SU-DHL-6 (cell line): ENCODE measurements around the gene FAM53B.

ENCODE experiments used
- H2AFZ ChIP-seq: fragments of 200-600 bp; sonication (generic); 2 replicates; pipeline ENCODE4 v1.6.1; 2014; ENCODE audit warnings: low read depth, mild to moderate bottlenecking, moderate library complexity, mixed read lengths, antibody characterized with exemption, low read length; ENCODE audit not compliant: severe bottlenecking
- H3F3A ChIP-seq: fragments of 200-600 bp; shearing (Covaris generic); 2 replicates; pipeline ENCODE4 v1.6.0; 2016; ENCODE audit warnings: antibody characterized with exemption, mild to moderate bottlenecking; ENCODE audit not compliant: insufficient read depth
- H3K27ac ChIP-seq: fragments of 200-600 bp; sonication (generic); 2 replicates; pipeline ENCODE4 v1.5.1; 2016; ENCODE audit warnings: low read depth, mild to moderate bottlenecking, low read length, moderate library complexity, mixed read lengths
- H3K27me3 ChIP-seq: fragments of 200-600 bp; sonication (generic), shearing (Covaris generic); 2 replicates; pipeline ENCODE4 v1.6.0; 2014; ENCODE audit warnings: mild to moderate bottlenecking, low read length
- H3K36me3 ChIP-seq: fragments of 200-600 bp; sonication (generic); 2 replicates; pipeline ENCODE4 v1.6.1; 2014; ENCODE audit warnings: mild to moderate bottlenecking, low read length, mixed read lengths
- H3K4me2 ChIP-seq: fragments of 300-600, 200-600 bp; shearing (Covaris generic), sonication (generic); 2 replicates; pipeline ENCODE4 v1.6.0; 2014; ENCODE audit warnings: low read length, low read depth, mild to moderate bottlenecking; ENCODE audit not compliant: poor library complexity, severe bottlenecking
- H3K4me3 ChIP-seq: fragments of 200-600 bp; sonication (generic); 2 replicates; pipeline ENCODE4 v1.5.1; 2014; ENCODE audit warnings: antibody characterized with exemption, low read length, mild to moderate bottlenecking, mixed read lengths; ENCODE audit not compliant: insufficient read depth, poor library complexity, severe bottlenecking
- H3K79me2 ChIP-seq: fragments of 200-600 bp; sonication (generic); 2 replicates; pipeline ENCODE4 v1.6.1; 2014; ENCODE audit warnings: mild to moderate bottlenecking, low read length, moderate library complexity; ENCODE audit not compliant: insufficient read depth
- H3K9ac ChIP-seq: fragments of 200-600 bp; sonication (generic); 2 replicates; pipeline ENCODE4 v1.7.0; 2014; ENCODE audit warnings: mild to moderate bottlenecking, low read length
- H3K9me2 ChIP-seq: fragments of 200-600 bp; sonication (generic); replicated peaks from 2 replicates; pipeline ENCODE4 v1.6.1; 2014; ENCODE audit warnings: low read length; ENCODE audit not compliant: insufficient read depth
- H3K9me3 ChIP-seq: fragments of 200-600 bp; sonication (generic); 2 replicates; pipeline ENCODE4 v1.6.1; 2014; ENCODE audit warnings: low read length, mixed read lengths; ENCODE audit not compliant: insufficient read depth
- H4K20me1 ChIP-seq: fragments of 200-600 bp; sonication (generic); 2 replicates; pipeline ENCODE4 v1.6.1; 2014; ENCODE audit warnings: low read depth, mild to moderate bottlenecking, antibody characterized with exemption, low read length, moderate library complexity, mixed read lengths
- CTCF ChIP-seq: fragments of 200-600 bp; sonication (generic); IDR thresholded peaks from one replicate; pipeline ENCODE4 v1.5.1; 2017; ENCODE audit warnings: antibody characterized with exemption, mild to moderate bottlenecking, low read length, moderate library complexity; ENCODE audit not compliant: insufficient read depth, poor library complexity, severe bottlenecking
- EZH2phosphoT487 ChIP-seq: fragments of 200-600 bp; sonication (generic), shearing (Covaris generic); conservative IDR thresholded peaks from 2 replicates; pipeline ENCODE4 v1.6.1; 2018; ENCODE audit warnings: mild to moderate bottlenecking, antibody characterized with exemption, low read length, moderate library complexity, mixed read lengths

The FAM53B gene

GRCh38 chr10:124663766-124664360 is 80.3 kb downstream of the FAM53B start:
- Histone ChIP-seq H3K4me3 (no peak overlapping the region), H3K9me2 (no peaks in the 10 kb centered on the region), H3K27me3 (no peaks in the 10 kb centered on the region), H3K27ac (no peak overlapping the region), H2AFZ (no peak overlapping the region), H3K4me2 (no peak overlapping the region), H3F3A (no peaks in the 10 kb centered on the region), H3K9me3 (no peaks in the 10 kb centered on the region), H4K20me1 (peaks cover 6% of the 10 kb centered on the region; the same call in 1 of the 2 replicates), H3K9ac (no peak overlapping the region), H3K36me3 (no peaks in the 10 kb centered on the region), H3K79me2 (peaks cover 98% of the 10 kb centered on the region)
- TF ChIP-seq CTCF (no peak), EZH2phosphoT487 (no peak)

DNA sequence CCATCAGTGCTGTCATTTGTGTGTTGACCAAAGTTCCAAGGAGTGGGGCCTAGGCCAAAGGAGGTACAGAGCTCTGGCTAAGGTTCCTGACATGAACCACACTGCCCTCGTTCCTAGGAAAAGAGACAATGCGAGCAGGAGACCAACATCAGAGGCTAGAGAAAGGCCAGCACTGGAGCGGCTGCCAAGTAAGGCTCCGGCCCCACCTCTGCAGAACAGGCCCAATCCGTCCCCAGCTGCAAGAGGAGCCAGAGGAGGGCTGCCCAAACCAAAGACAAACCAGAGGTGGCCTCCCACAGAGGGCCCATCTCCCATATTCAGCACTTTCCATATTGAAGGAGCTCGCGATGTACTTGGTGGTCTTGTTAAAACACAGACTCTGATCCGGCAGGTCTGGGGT is 81.0 kb downstream of the FAM53B start:
- H3K4me2 ChIP-seq = no peak overlapping the region
- H3K9me2 ChIP-seq = no peaks in the 10 kb centered on the region
- no peaks in the 10 kb centered on the region for H3K9me3 ChIP-seq
- no peaks in the 10 kb centered on the region for H3K36me3 ChIP-seq
- peaks cover 6% of the 10 kb centered on the region; the same call in 1 of the 2 replicates for H4K20me1 ChIP-seq
- H3K27me3 ChIP-seq = no peaks in the 10 kb centered on the region
- no peak for TF ChIP-seq EZH2phosphoT487
- no peak for TF ChIP-seq CTCF
- peaks cover 98% of the 10 kb centered on the region for H3K79me2 ChIP-seq
- H3F3A ChIP-seq = no peaks in the 10 kb centered on the region
- no peak overlapping the region for H2AFZ ChIP-seq
- H3K4me3 ChIP-seq = no peak overlapping the region
- no peak overlapping the region for H3K27ac ChIP-seq
- no peak overlapping the region for H3K9ac ChIP-seq

- Histone ChIP-seq H3K4me3 (no peak overlapping the region), H3K79me2 (peaks cover 95% of the 10 kb centered on the region), H3K9me2 (no peaks in the 10 kb centered on the region), H3K36me3 (no peaks in the 10 kb centered on the region), H3K9ac (no peak overlapping the region), H3K27me3 (no peaks in the 10 kb centered on the region), H3F3A (no peaks in the 10 kb centered on the region), H4K20me1 (peaks cover 3% of the 10 kb centered on the region; the same call in 1 of the 2 replicates), H3K4me2 (no peak overlapping the region), H3K27ac (no peak overlapping the region), H2AFZ (no peak overlapping the region), H3K9me3 (no peaks in the 10 kb centered on the region)
- TF ChIP-seq EZH2phosphoT487 (no peak), CTCF (no peak)
Observed at GRCh38 chr10:124661660-124662180, 82.5 kb downstream of the FAM53B start.
